ENCODE results near the gene SEMA5A.

Gene SEMA5A

GRCh38 chr5:9251379-9251980 is 294.4 kb downstream of the SEMA5A start:
- DNase-seq = no peak

- no peak for DNase-seq
Measured at GRCh38 chr5:9249231-9249630, 296.6 kb downstream of the SEMA5A start.

- DNase-seq = no peak
Measured at GRCh38 chr5:9245071-9245470, 300.8 kb downstream of the SEMA5A start.

GRCh38 chr5:9244417-9244816 is 301.5 kb downstream of the SEMA5A start:
- no peak for DNase-seq

- no peak for DNase-seq
Measured at GRCh38 chr5:9241479-9242305, 304.2 kb downstream of the SEMA5A start.

GRCh38 chr5:9240431-9240830 is 305.4 kb downstream of the SEMA5A start:
- DNase-seq = no peak

- DNase-seq = no peak
Measured at GRCh38 chr5:9239626-9240025, 306.2 kb downstream of the SEMA5A start.

- DNase-seq = no peak
Measured at GRCh38 chr5:9239071-9239470, 306.8 kb downstream of the SEMA5A start.

- DNase-seq = no peak
Measured at GRCh38 chr5:9233712-9234111, 312.2 kb downstream of the SEMA5A start.

GRCh38 chr5:9233035-9233434 is 312.8 kb downstream of the SEMA5A start:
- DNase-seq = no peak

- DNase-seq = no peak
Measured at GRCh38 chr5:9231842-9232241, 314.0 kb downstream of the SEMA5A start.

GRCh38 chr5:9230355-9230754 is 315.5 kb downstream of the SEMA5A start:
- no peak for DNase-seq

GRCh38 chr5:9226016-9226536 is 319.8 kb downstream of the SEMA5A start:
- no peak for DNase-seq

GRCh38 chr5:9222054-9222976 is 323.6 kb downstream of the SEMA5A start:
- DNase-seq = no peak

- DNase-seq = no peak
Measured at GRCh38 chr5:9218358-9218757, 327.5 kb downstream of the SEMA5A start.

- DNase-seq = no peak
Measured at GRCh38 chr5:9212605-9213004, 333.3 kb downstream of the SEMA5A start.

GRCh38 chr5:9209846-9210492 is 335.9 kb downstream of the SEMA5A start:
- no peak for DNase-seq

- no peak for DNase-seq
Measured at GRCh38 chr5:9207817-9208418, 338.0 kb downstream of the SEMA5A start.

GRCh38 chr5:9202636-9203035 is 343.2 kb downstream of the SEMA5A start:
- DNase-seq = no peak

- no peak for DNase-seq
Measured at GRCh38 chr5:9201761-9202160, 344.1 kb downstream of the SEMA5A start.

- no peak for DNase-seq
Measured at GRCh38 chr5:9201011-9201410, 344.9 kb downstream of the SEMA5A start.

- DNase-seq = no peak
Measured at GRCh38 chr5:9198394-9198793, 347.5 kb downstream of the SEMA5A start.

All from activated effector memory CD4-positive, alpha-beta T cell treated with anti-CD3 and anti-CD28 coated beads, Interleukin-2, amount 50 U/mL, for 16 hours (primary cell).